Smooth muscle cell (in vitro differentiated cells): Measurements from ENCODE around the gene CEACAM6. TPM values are rescaled to one million over a fixed set of nuclear protein-coding genes. Genes with fewer than 3 reads are reported as not detected.

Experiments used
- DNase-seq: peaks from one replicate; lab custom pipeline; 2025; ENCODE audit not compliant: unreplicated experiment; lab: John Stamatoyannopoulos, UW
- H2AFZ ChIP-seq: fragments of 200-600 bp; sonication (generic); 2 replicates; pipeline ENCODE4 v1.6.0; 2016; ENCODE audit warnings: antibody characterized with exemption, low read depth, mild to moderate bottlenecking
- H3F3A ChIP-seq: fragments of 200-600 bp; sonication (generic); 2 replicates; pipeline ENCODE4 v1.6.0; 2017; ENCODE audit warnings: antibody characterized with exemption, low read depth
- H3K27ac ChIP-seq: fragments of 200-600 bp; sonication (generic); 2 replicates; pipeline ENCODE4 v1.5.1; 2016; ENCODE audit warnings: low read depth, mild to moderate bottlenecking
- H3K27me3 ChIP-seq: fragments of 200-600 bp; sonication (generic); 2 replicates; pipeline ENCODE4 v1.6.1; 2016; ENCODE audit warnings: low read depth, mild to moderate bottlenecking
- H3K36me3 ChIP-seq: fragments of 200-600 bp; sonication (generic); 2 replicates; pipeline ENCODE4 v1.5.1; 2016; ENCODE audit warnings: low read depth
- H3K4me1 ChIP-seq: fragments of 200-600 bp; sonication (generic); 2 replicates; pipeline ENCODE4 v1.5.1; 2016; ENCODE audit warnings: low read depth
- H3K4me2 ChIP-seq: fragments of 200-600 bp; sonication (generic); 2 replicates; pipeline ENCODE4 v1.6.0; 2016; ENCODE audit warnings: mild to moderate bottlenecking
- H3K4me3 ChIP-seq: fragments of 200-600 bp; sonication (generic); 2 replicates; pipeline ENCODE4 v1.5.1; 2016; ENCODE audit warnings: mild to moderate bottlenecking
- H3K79me2 ChIP-seq: fragments of 200-600 bp; sonication (generic); 2 replicates; pipeline ENCODE4 v1.6.0; 2016; ENCODE audit warnings: low read depth, mild to moderate bottlenecking
- H3K9ac ChIP-seq: fragments of 200-600 bp; sonication (generic); 2 replicates; pipeline ENCODE4 v1.6.0; 2016; ENCODE audit warnings: low read depth
- H3K9me3 ChIP-seq: fragments of 200-600 bp; sonication (generic); replicated peaks from 2 replicates; pipeline ENCODE4 v1.5.1; 2016; ENCODE audit warnings: low read depth
- H4K20me1 ChIP-seq: fragments of 200-600 bp; sonication (generic); 2 replicates; pipeline ENCODE4 v1.6.0; 2016; ENCODE audit warnings: low read depth
- CTCF ChIP-seq: fragments of 200-600 bp; sonication (generic); IDR thresholded peaks from 2 replicates; pipeline ENCODE4 v1.5.1; 2017; ENCODE audit warnings: borderline replicate concordance, mild to moderate bottlenecking, antibody characterized with exemption; ENCODE audit not compliant: insufficient read depth, poor library complexity, severe bottlenecking
- WGBS: methylation state at CpG from one replicate; pipeline ENCODE4 v1.1.7; 2016; ENCODE audit warnings: low lambda C conversion rate; 5-methylcytosine and 5-hydroxymethylcytosine counted together
- polyA plus RNA-seq: library from polyadenylated mRNA; unstranded; fragments of >200 nt; fragmentation: Nextera tagmentation; extraction: Ambion mirVana; gene quantifications from 2 replicates; pipeline ENCODE4 v1.2.1, GENCODE V29; 2016
- total RNA-seq: library from RNA; depleted of rRNA; stranded (reverse); fragments of >200 nt; gene quantifications from 2 replicates; pipeline ENCODE4 v1.2.3, GENCODE V29; 2014

Gene CEACAM6
- total and polyA plus RNA-seq, 2 experiments from 2014 or later = not detected

- WGBS = 13% methylated on average over 1 of the region's 1 CpG
- Histone ChIP-seq H3K9me3 (no peaks in the 10 kb centered on the region), H3K4me1 (no peaks in the 10 kb centered on the region), H4K20me1 (no peaks in the 10 kb centered on the region), H3F3A (no peaks in the 10 kb centered on the region), H3K79me2 (no peaks in the 10 kb centered on the region), H3K36me3 (no peaks in the 10 kb centered on the region), H3K27ac (no peak overlapping the region), H2AFZ (no peak overlapping the region), H3K4me2 (no peak overlapping the region), H3K27me3 (no peaks in the 10 kb centered on the region), H3K9ac (no peak overlapping the region), H3K4me3 (no peak overlapping the region)
- no peak for DNase-seq
- no peak for TF ChIP-seq CTCF
Observed at GRCh38 chr19:41793414-41793727, 38.0 kb downstream of the CEACAM6 start.

- H3F3A ChIP-seq = no peaks in the 10 kb centered on the region
- 46% methylated on average over 5 of the region's 5 CpGs for WGBS
Observed at GRCh38 chr19:41795031-41795461, 39.7 kb downstream of the CEACAM6 start.

GRCh38 chr19:41796362-41796761 is 41.0 kb downstream of the CEACAM6 start, which contains the start of gene CEACAM3:
Gene CEACAM3, plus strand, starts transcription at chr19:41796587. Its CDS starts 91 bp downstream, at chr19:41796678.
- no peaks in the 10 kb centered on the region for H3K27me3 ChIP-seq
- no peaks in the 10 kb centered on the region for H3K36me3 ChIP-seq
- no peak within 1 kb of the TSS for H3K4me2 ChIP-seq
- H2AFZ ChIP-seq = no peak within 1 kb of the TSS
- H4K20me1 ChIP-seq = no peaks in the 10 kb centered on the region
- no peak for DNase-seq
- no peaks in the 10 kb centered on the region for H3K79me2 ChIP-seq
- no peak within 1 kb of the TSS for H3K4me3 ChIP-seq
- no peak for TF ChIP-seq CTCF
- no peaks in the 10 kb centered on the region for H3K9me3 ChIP-seq
- H3K4me1 ChIP-seq = no peaks in the 10 kb centered on the region
- H3K27ac ChIP-seq = no peak within 1 kb of the TSS
- H3F3A ChIP-seq = no peaks in the 10 kb centered on the region
- H3K9ac ChIP-seq = no peak within 1 kb of the TSS

More at GRCh38 chr19:41795031-41795461, 39.7 kb downstream of the CEACAM6 start:
- Histone ChIP-seq H3K27ac (no peak overlapping the region), H3K79me2 (no peaks in the 10 kb centered on the region), H3K27me3 (no peaks in the 10 kb centered on the region), H3K36me3 (no peaks in the 10 kb centered on the region), H3K9me3 (no peaks in the 10 kb centered on the region), H4K20me1 (no peaks in the 10 kb centered on the region), H3K4me2 (no peak overlapping the region), H3K4me3 (no peak overlapping the region), H2AFZ (no peak overlapping the region), H3K4me1 (no peaks in the 10 kb centered on the region), H3K9ac (no peak overlapping the region)
- no peak for DNase-seq
- peak; percentile 67 for TF ChIP-seq CTCF

GRCh38 chr19:41796901-41797300 is 41.6 kb downstream of the CEACAM6 start:
- Histone ChIP-seq H3K79me2 (no peaks in the 10 kb centered on the region), H3K36me3 (no peaks in the 10 kb centered on the region), H3F3A (no peaks in the 10 kb centered on the region), H3K9me3 (no peaks in the 10 kb centered on the region), H3K4me3 (no peak overlapping the region), H3K27me3 (no peaks in the 10 kb centered on the region), H4K20me1 (no peaks in the 10 kb centered on the region), H3K9ac (no peak overlapping the region), H3K4me2 (no peak overlapping the region), H2AFZ (no peak overlapping the region), H3K27ac (no peak overlapping the region), H3K4me1 (no peaks in the 10 kb centered on the region)
- no peak for TF ChIP-seq CTCF
- 93% methylated on average over 1 of the region's 1 CpG for WGBS
- no peak for DNase-seq
